Neuron (in vitro differentiated cells): ENCODE measurements around the gene BACH2.

Experiments
- H2AFZ ChIP-seq: one replicate; pipeline ENCODE4 v1.6.1; 2013; ENCODE audit warnings: low read depth, mild to moderate bottlenecking, inconsistent platforms, low read length, moderate library complexity
- H3K27me3 ChIP-seq: one replicate; pipeline ENCODE4 v1.6.1; 2013; ENCODE audit warnings: low read length; ENCODE audit not compliant: insufficient read depth
- H3K36me3 ChIP-seq: one replicate; pipeline ENCODE4 v1.6.1; 2013; ENCODE audit warnings: low read length; ENCODE audit not compliant: insufficient read depth
- H3K4me1 ChIP-seq: one replicate; pipeline ENCODE4 v1.6.1; 2013; ENCODE audit warnings: low read length; ENCODE audit not compliant: insufficient read depth
- H3K4me3 ChIP-seq: 2 replicates; pipeline ENCODE4 v1.5.1; 2013; ENCODE audit warnings: mild to moderate bottlenecking, low read length, moderate library complexity
- H3K9me3 ChIP-seq: one replicate; pipeline ENCODE4 v1.6.1; 2013; ENCODE audit warnings: low read length

BACH2 gene

DNA sequence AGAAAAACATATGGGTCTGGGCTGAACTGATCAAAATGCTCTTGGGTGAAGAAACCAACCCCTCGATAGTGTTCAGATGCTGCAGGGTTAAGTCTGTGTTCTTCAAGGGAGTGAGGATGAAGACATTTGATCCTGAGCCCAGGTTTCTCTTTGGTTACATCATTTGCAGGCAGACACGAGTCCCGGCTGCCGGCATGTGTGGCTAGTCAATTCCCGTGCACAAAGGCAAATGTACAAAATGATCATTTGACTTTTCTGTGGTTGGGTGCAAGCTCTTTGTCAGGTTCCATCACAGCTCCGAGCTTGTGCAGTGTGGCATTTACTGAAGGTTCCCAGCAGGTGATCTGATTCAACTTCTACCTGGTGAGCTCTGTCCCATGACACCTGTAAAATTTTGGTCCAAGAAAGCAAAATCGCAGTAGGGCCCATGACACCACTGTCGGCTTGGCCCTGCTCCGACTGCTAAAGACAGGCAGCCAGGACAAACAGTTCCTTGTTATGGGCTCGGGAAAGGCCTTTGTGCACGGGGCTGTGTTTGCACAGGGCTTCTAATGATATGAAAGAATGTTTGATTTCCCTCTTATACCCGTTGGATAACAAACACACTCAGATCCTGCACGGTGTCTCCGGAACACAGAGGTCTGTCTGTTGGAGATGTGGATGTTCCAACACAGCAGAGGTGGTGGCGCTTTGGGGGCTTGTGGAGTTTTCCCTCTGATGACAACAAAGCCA is 355.4 kb downstream of the BACH2 start:
- Histone ChIP-seq H3K36me3 (peaks cover 10% of the 10 kb centered on the region), H3K9me3 (no peaks in the 10 kb centered on the region), H3K27me3 (no peaks in the 10 kb centered on the region), H3K4me1 (peaks cover 8% of the 10 kb centered on the region), H2AFZ (no peak overlapping the region), H3K4me3 (no peak overlapping the region)

DNA sequence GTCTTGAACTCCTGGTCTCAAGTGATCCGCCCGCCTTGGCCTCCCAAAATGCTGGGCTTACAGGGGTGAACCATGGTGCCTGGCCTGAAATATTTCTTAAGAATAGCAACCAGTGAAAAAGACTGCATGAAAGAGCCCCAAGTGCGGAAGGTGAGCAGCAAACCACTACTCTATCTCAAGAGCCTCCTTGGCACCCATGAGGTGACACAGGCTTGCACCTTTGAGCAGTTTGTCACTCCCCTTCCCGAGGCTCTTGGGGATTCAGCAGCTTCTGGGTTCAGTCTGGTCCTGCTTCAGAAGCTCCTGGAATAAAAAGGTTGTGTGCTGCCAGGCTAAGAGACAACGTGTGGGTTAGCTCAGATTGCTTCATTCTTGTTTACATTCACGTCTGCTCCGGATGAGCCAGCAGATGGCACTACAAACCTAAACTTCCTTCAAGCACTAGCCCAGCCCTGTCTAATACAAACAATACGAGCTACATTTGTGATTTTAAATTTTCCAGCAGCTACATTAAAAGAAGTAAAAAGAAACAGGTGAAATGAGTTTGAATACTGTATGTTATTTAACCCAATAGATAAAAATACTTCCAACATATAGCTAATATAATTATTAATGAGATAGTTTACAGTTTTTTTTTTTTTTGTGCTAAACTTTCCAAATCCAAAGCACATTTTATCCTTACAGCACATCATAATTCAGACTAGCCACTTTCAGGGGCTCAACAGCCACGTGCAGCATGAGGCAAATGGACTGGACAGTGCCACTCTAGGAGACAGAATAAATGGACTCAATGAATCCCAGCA is 356.2 kb downstream of the BACH2 start:
- no peaks in the 10 kb centered on the region for H3K9me3 ChIP-seq
- peaks cover 8% of the 10 kb centered on the region for H3K4me1 ChIP-seq
- H3K27me3 ChIP-seq, result no peaks in the 10 kb centered on the region
- H3K36me3 ChIP-seq, result peaks cover 14% of the 10 kb centered on the region
- no peak overlapping the region for H3K4me3 ChIP-seq
- no peak overlapping the region for H2AFZ ChIP-seq

DNA sequence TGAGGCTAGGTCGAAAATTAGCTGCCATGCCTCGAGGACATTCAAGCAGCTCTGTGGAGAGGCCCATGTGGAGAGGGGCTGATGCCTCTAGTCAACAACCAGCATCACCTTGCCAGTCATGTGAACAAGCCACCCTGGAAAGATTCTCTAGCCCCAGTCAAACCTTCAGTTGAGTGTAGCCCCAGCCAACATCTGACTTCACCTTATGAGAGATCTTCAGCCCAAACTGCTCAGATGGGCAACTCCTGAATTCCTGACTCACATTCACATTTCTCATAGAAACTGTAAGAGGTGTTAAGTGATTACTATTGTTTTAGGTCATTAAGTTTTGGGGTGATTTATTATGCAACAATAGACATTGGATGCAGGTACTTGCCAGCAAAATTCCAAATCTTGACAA is 357.5 kb downstream of the BACH2 start:
- Histone ChIP-seq H3K27me3 (no peaks in the 10 kb centered on the region), H3K9me3 (no peaks in the 10 kb centered on the region), H3K36me3 (peaks cover 18% of the 10 kb centered on the region), H3K4me3 (no peak overlapping the region), H3K4me1 (peaks cover 8% of the 10 kb centered on the region), H2AFZ (no peak overlapping the region)

DNA sequence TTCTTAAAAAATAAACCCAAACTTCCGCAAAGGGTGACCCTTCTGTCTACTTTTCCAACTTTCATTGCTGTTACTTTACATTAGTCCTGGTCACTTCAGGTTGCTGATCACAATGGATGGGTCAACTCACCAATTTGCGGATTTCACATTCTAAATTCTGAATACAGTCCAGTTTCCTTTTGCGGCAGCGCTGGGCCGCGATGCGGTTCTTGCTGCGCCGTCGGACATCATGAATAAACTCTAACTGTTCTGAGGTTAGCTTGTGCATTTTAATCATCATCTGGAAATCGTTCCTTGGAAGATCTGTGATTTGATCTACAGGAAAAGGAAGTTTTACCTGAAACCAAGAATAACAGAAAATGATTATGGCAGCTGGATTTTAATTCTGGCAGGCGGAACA is 358.6 kb downstream of the BACH2 start:
- Histone ChIP-seq H3K4me1 (peaks cover 8% of the 10 kb centered on the region), H3K27me3 (no peaks in the 10 kb centered on the region), H3K4me3 (no peak overlapping the region), H2AFZ (no peak overlapping the region), H3K9me3 (no peaks in the 10 kb centered on the region), H3K36me3 (peaks cover 26% of the 10 kb centered on the region)

DNA sequence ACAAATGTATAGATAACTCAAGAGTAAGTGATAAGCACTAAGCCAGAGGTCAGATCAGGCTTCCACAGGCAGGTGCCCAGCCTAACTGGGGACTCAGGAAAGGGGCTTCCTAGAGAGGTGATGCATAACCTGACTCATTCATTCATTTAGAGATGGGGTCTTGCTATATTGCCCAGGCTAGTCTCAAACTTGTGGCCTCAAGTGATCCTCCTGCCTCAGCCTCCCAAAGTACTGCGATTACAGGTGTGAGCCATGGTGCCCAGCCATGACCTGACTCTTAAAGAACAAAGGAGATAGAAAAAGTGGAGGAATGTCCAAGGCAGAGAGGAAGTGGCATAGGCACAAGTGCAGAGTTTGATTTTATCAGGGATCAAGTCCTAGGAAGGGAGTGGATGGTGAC is 360.5 kb downstream of the BACH2 start:
- Histone ChIP-seq H2AFZ (no peak overlapping the region), H3K9me3 (no peaks in the 10 kb centered on the region), H3K4me1 (peaks cover 5% of the 10 kb centered on the region), H3K27me3 (no peaks in the 10 kb centered on the region), H3K36me3 (peaks cover 38% of the 10 kb centered on the region), H3K4me3 (no peak overlapping the region)

DNA sequence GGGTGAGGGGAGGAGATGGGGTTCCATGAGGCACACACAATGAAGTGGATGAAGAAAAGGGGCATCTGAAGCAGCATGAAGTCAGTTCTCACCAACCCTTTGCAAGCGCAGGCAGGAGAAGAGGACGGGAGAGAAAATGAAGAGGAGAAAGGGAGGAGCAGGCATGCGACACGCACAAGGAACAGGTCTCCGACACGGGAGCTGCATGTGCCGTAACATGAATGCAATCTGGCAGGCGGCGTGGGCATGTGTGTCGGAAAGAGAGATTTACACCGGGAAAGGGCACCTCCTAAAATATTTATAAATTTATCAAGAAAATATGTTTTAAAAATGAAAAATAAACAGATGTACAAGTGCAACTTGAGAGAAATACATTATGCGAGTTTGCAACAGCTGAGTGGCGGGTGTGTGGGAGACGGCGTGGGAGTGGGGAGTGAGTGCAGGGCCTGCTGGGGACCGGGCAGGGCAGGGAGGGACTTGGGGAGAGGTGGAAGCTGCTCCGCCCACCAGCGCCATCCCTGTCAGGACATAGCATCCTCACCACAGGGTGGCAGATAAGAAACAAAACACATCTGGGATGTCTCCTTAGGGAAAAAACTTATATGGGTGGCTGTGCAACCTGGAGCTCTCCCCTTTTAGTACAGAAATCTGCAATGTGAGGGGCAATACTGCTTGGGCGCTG is 361.8 kb downstream of the BACH2 start:
- peaks cover 43% of the 10 kb centered on the region for H3K36me3 ChIP-seq
- H2AFZ ChIP-seq, result no peak overlapping the region
- H3K27me3 ChIP-seq, result no peaks in the 10 kb centered on the region
- H3K4me3 ChIP-seq, result no peak overlapping the region
- no peaks in the 10 kb centered on the region for H3K9me3 ChIP-seq
- H3K4me1 ChIP-seq, result no peaks in the 10 kb centered on the region

DNA sequence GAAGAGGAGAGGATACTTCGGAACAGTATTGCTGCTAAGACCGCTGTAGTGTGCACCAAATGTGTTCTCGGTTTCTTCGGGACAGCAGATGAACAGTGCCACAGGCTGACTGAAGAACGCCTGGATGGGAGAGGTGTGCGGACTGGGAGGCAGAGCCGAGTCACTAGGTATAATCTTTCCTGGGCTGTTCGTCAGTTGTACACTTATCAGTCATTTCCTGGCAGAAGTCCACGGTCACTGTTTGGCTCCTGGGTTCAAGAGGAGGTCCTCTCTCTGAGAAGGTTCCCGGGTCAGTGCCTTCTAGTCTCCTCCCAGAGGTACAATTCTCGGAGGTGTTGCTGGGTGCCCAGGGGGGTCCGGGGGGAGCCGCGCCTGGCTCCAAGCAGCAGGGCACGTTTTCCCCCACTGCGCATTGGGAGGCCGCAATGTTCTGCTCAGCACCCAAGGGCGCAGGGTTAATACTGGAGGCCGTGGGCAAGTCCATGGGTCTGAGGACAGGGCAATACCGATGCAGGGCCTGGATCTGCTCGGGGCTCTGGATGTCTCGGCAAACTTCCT is 364.3 kb downstream of the BACH2 start:
- Histone ChIP-seq H3K4me1 (peaks cover 9% of the 10 kb centered on the region), H3K9me3 (no peaks in the 10 kb centered on the region), H3K4me3 (no peak overlapping the region), H2AFZ (no peak overlapping the region), H3K27me3 (no peaks in the 10 kb centered on the region), H3K36me3 (peaks cover 39% of the 10 kb centered on the region)

DNA sequence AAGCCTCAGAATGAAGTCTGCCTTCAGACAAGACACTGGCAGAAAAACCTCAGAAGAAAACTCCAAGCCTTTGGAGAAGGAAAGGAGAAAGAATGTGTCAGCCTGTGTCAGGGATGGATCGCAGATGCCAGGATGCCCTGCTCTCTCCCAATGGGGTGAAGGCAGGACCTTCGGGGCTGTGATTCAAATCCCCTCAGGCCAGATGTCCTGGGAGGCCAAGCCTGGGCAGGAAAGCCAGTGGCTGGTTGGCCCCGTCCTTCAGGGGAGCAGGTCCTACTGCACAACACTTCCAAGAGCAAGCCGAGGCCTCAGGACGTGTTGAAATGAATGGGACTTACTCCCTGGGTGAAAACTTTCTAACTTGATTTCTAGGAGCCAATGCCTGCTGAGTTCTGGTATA is 365.9 kb downstream of the BACH2 start:
- Histone ChIP-seq H3K4me3 (no peak overlapping the region), H3K27me3 (no peaks in the 10 kb centered on the region), H3K4me1 (peaks cover 9% of the 10 kb centered on the region), H3K36me3 (peaks cover 30% of the 10 kb centered on the region), H3K9me3 (no peaks in the 10 kb centered on the region), H2AFZ (no peak overlapping the region)

DNA sequence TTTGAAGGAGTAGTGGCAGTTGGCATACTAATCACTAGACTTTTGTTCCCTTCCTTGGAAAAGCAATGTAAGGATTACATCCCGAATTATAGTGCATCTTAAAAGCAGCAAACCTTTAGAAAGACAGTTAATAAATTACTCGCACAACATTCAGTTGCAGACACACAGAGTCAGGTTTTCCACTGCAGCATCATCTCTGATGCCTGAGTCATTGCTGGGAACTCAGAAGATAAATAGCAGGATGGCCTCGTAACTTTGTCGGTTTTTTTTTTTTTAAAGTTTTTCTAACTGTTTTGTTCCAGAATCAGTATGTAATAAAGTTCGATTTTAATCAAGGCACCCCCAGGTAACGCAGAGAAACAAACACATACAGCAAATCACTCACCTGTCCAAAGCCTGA is 368.0 kb downstream of the BACH2 start:
- Histone ChIP-seq H3K27me3 (no peaks in the 10 kb centered on the region), H3K9me3 (peaks cover 2% of the 10 kb centered on the region), H3K4me1 (peaks cover 9% of the 10 kb centered on the region), H3K36me3 (peaks cover 21% of the 10 kb centered on the region), H3K4me3 (no peak overlapping the region), H2AFZ (no peak overlapping the region)

DNA sequence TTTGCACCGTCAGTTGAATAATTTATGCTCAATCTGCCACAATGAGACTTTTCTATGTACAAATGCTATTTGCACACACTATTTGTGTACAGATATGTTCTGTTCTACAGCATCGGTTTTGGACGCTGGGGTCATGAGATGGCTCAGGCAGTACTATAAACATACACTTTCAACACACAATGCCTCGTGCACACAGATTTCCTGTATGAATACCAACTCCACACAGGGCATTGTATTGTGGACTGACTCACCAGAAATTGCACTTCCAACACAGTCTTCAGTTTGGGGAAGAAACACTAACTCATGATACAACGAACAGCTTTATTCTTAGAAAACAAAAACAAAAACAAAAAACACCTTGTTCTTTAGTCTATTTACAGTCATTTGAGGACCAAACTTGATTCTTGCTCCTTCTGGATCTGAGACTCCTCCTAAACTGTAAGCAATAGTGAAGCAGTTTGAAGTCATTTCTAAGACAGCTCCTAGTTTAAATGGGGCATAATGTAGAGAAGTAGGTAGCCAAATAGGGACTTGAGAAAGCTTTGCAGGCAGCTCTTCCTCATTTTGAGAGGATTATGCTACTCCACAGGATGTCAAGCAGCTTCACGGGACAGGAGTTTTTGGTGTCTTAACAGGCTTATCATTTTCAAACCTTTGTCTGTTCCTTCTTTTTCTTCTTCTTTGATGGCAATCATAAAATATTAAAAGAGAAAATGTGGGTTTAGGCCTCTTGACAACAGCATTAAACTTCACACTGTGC is 368.7 kb downstream of the BACH2 start:
- H3K4me3 ChIP-seq, result no peak overlapping the region
- H3K9me3 ChIP-seq, result peaks cover 2% of the 10 kb centered on the region
- H3K4me1 ChIP-seq, result peaks cover 9% of the 10 kb centered on the region
- H2AFZ ChIP-seq, result no peak overlapping the region
- peaks cover 17% of the 10 kb centered on the region for H3K36me3 ChIP-seq
- no peaks in the 10 kb centered on the region for H3K27me3 ChIP-seq

DNA sequence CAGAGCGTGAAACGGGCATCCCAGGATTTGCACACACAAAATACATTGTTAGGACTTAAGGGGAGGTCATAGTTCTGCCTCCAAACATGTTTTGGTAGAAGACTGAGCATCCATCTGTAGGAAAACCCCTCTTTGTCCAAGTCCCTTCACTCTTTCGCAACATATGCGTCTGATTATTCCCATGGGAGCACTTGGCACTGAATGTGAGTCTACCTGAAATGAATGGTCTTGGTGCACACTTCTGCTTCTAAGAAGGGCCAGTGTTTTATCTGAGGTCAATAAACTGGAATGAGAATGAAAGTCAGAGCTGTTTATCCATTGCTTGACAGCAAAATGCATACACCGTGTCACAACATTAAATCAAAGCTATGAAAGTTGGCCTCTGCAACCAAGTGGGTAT is 369.4 kb downstream of the BACH2 start:
- peaks cover 9% of the 10 kb centered on the region for H3K4me1 ChIP-seq
- H3K27me3 ChIP-seq, result no peaks in the 10 kb centered on the region
- H2AFZ ChIP-seq, result no peak overlapping the region
- H3K4me3 ChIP-seq, result no peak overlapping the region
- H3K9me3 ChIP-seq, result peaks cover 2% of the 10 kb centered on the region
- peaks cover 10% of the 10 kb centered on the region for H3K36me3 ChIP-seq

DNA sequence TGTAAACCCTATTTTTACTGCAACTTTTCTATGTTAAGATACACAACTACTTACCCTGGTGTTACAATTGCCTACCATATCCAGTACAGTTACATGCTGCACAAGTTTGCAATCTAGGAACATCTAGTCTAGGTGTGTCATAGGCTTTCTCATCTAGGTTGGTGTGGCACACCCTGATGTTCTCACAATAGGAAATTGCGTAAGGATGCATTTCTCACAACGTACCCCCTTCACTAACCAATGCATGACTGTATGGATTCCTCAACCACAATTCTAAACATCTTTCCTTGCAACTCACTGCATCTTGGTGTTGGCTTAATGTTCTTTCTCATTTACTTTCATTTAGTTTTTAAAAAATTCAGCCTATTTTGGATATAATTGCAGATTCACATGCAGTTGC is 370.8 kb downstream of the BACH2 start:
- Histone ChIP-seq H3K4me1 (peaks cover 9% of the 10 kb centered on the region), H3K36me3 (peaks cover 5% of the 10 kb centered on the region), H3K4me3 (no peak overlapping the region), H3K9me3 (peaks cover 2% of the 10 kb centered on the region), H3K27me3 (no peaks in the 10 kb centered on the region), H2AFZ (no peak overlapping the region)
